Inflammatory macrophage treated with lipopolysaccharide for 4 hours (primary cell): ENCODE data around the gene DYNC1H1.

Experiments used
- DNase-seq: peaks from one replicate; pipeline ENCODE4 v3.0.0-alpha.2; 2020

The DYNC1H1 gene

GRCh38 chr14:101945171-101945570, 19.2 kb upstream of the DYNC1H1 start:
- DNase-seq, result no peak

DNA sequence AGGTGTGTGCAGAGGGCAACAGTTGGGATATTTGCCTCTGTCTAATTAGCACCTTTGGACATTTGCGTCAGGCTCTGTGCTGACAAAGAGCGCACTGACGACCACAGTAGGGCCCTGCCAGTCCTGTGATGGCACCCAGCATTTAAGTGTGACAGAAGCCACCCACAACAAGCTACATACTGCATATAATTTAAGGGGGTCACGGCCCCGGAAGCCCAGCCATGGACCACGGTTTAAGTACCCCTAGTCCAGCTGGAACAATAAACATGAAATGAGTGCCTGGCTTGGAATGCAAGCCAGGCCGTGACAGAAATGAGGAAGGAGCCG, 16.8 kb upstream of the DYNC1H1 start:
- no peak for DNase-seq

- DNase-seq, result peak; percentile 100
Observed at GRCh38 chr14:101947904-101948665, 16.3 kb upstream of the DYNC1H1 start.

- DNase-seq, result no peak
Observed at GRCh38 chr14:101948666-101949216, 15.6 kb upstream of the DYNC1H1 start.

- DNase-seq, result no peak
Observed at GRCh38 chr14:101950100-101950499, 14.3 kb upstream of the DYNC1H1 start.

DNA sequence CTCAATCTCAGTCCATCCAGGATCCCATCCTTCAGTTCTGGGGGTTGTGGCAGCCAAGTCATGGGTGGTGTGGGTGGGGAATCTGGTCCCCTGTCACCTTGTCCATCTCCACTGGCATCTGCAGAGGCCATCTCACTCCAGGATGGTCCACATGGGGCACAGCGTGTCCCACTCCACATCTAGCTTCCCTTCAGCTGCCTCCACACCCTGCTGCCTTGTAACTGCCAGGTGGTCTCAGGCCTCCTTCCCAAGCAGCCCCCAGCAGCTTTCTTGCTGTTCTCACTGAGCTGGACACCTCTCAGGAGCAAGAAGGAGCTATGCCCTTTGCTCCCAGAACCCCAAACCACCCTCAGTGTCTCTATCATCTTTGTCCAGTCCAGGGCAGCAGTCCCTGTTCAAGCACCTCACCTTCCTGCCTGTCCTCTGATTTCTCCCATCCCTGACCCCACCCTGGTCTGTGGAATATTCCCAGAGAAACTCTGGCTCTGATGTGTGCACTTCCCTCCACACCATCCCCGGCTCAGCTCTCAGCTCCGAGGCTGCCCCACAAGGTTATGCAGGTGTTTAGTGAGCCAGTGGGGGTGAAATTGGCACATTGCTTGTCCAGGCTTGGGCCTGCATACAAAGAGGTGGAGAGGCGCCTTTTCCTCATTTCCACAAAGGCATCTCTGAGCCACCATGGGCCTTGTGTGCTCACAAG, 13.7 kb upstream of the DYNC1H1 start:
- no peak for DNase-seq

- no peak for DNase-seq
Observed at GRCh38 chr14:101953151-101953550, 11.2 kb upstream of the DYNC1H1 start.

DNA sequence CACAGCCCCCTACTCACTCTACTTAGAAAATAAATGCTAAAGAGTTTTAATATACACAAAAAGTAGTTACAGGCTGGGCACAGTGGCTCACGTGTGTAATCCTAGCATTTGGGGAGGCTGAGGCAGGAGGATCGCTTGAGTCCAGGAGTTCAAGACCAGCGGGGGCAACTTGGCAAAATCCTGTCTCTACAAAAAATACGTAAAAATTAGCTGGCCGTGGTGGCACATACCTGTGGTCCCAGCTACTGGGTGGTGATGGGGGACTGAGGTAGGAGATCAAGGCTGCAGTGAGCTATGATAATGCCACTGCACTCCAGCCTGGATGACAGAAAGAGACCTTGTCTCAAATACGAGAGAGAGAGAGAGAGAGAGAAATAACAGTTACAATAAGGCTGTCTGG, 9.9 kb upstream of the DYNC1H1 start:
- DNase-seq, result no peak

- no peak for DNase-seq
Observed at GRCh38 chr14:101955695-101956161, 8.6 kb upstream of the DYNC1H1 start.

DNA sequence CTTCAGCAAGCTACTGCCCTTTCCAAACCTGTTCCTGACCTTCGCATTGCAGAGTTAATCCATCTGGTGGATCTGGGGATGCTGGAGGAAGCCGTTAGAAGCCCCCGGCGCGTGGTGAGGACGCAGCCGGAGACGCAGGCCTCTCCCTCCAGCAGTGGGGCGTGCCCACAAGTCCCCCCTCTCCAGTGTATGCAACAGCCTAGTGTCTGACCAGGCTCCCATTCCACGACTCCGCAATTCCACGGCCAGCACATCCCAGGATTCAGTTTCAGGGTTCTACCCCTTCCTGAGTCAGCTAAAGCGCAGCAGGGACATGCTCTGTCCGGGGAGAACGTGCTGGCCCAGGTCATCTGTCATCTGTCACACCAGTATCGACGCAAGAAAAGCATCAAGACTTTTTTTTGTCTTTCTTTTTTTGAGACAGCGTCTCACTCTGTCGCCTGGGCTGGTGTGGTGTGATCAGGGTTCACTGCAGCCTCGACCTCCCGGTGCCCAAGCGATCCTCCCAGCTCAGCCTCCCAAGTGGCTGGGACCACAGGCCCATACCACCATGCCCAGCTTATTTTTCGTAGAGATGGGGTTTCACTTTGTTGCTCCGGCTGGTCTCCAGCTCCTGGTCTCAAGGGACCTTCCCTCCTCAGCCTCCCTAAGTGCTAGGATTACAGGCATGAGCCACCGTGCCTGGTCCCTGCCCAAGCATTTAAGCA, 8.0 kb upstream of the DYNC1H1 start:
- DNase-seq, result no peak

DNA sequence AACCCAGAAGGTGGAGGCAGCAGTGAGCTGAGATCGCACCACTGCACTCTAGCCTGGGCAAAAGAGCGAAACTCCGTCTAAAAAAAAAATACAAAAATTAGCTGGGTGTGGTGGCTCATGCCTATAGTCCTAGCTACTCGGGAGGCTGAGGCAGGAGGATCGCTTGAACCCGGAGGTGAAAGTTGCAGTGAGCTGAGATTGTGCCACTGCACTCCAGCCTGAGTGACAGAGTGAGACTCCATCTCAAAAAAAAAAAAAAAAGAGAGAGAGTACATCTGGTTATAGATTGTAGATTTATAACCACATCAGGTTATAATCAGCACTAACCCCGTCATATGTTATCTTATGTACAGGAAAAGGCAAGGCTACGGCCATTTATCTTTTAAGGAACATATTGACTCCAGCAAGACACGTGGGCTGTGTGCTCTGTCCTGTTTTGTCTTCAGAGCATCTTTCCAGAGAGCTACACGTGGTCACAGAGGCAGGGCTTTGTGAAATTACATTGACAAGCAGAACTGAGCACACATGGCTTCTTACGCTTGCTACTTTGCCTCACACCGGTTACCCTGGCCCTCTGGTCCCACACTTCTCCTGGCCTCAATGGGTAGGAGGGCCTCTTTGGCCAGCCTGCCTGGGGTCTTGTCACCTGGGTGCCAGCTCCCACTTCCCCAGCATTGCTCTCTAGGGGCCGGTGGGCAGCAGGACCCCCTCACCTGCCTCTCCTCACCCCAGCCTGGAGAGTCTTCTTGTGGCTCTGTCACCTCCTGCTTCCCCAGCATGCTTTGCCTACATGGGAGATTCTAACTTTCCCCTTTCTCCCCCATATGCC, 6.8 kb upstream of the DYNC1H1 start:
- no peak for DNase-seq

- no peak for DNase-seq
Observed at GRCh38 chr14:101958418-101959180, 5.8 kb upstream of the DYNC1H1 start.

DNA sequence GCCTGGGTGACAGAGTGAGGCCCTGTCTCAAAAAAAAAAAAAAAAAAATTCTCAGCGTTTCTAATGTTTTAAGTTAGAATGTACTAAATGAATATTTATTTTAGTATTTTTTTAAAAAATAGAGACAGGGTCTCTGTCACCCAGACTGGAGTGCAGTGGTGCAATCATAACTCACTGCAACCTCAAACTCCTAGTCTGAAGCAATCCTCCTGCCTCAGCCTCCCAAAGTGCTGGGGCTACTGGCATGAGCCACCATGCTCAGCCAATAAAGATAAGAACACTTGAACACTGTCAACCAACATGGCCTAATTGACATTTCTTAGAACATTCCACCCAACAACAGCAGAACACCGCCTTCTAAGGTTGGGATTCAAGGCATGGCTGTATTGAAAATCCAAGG, 5.1 kb upstream of the DYNC1H1 start:
- no peak for DNase-seq

- DNase-seq, result peak; percentile 41
Observed at GRCh38 chr14:101960225-101960624, 4.1 kb upstream of the DYNC1H1 start.

DNA sequence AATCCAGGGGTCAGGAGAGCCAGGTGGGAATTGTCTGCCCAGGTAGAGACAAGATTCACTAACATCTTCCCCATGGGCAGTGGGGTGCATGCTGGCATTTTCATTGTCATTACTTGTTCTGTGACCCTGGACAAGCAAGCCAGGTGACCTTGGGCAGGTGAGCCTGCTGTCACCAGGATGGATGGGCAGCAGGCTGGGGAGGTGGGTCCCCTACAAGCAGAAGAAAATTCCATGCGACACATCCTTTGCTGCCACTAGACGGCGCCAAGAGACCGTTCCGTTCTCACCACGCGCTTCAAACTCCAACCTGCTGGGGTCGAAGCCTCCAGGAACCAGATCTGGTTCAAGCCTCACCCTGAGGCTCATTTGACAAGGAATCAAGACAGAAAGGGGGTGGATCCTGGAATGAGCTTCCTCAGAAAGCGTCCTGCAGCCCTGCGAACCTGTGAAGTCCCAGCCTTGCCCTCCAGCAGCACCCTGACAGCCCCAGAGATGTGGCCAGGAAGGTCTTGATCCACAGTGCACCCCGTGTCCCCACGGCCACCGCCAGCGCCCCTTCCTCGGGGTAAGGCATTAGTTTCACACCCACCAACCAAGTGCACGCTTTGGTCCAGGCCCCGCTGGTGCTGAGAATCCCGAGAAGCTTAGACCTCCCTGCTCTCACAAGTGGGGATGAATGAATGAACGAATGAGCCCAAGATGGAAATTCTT, 3.2 kb upstream of the DYNC1H1 start:
- peak; percentile 80 for DNase-seq

- no peak for DNase-seq
Observed at GRCh38 chr14:101961746-101962502, 2.4 kb upstream of the DYNC1H1 start.

DNA sequence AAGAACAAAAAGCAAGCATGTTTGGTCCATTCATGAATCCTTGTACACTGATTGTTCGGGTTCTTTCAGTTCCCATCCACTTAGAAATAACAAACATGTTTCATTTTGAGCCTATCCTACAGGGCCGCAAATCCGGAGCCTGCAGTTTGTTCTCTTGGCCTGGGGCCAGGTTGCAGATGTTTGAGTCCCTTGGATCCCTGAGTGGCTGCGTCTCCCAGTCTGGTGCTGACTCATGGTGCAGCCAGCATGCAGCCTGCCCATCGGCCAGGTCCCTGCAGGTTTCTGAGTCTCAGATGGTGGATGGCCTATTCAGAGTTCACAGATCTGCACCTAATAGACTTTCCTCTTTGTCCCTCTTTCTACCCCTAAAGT, 1.9 kb upstream of the DYNC1H1 start:
- DNase-seq, result no peak

GRCh38 chr14:101963052-101963451, 1.3 kb upstream of the DYNC1H1 start:
- no peak for DNase-seq

- no peak for DNase-seq
Observed at GRCh38 chr14:101963656-101964296, 597 bp upstream of the DYNC1H1 start.

GRCh38 chr14:101965181-101965544, 790 bp downstream of the DYNC1H1 start:
- DNase-seq, result peak; percentile 90
